SK-N-SH (cell line): ENCODE measurements around the gene FOXF1. TPM values are rescaled to one million over a fixed set of nuclear protein-coding genes. Genes with fewer than 3 reads are reported as not detected.

Experiments
- CTCF ChIA-PET: fragments of 300-600, 350-600 bp; formaldehyde crosslinking; extraction: SDS; loops from one replicate; lab custom pipeline; 2021; lab: Yijun Ruan, JAX
- POLR2A ChIA-PET: fragments of 350-600 bp; sonication (Branson Sonifier 250); formaldehyde crosslinking; extraction: SDS; loops from one replicate; lab custom pipeline; 2020; ENCODE audit warnings: antibody characterized with exemption, inconsistent platforms; lab: Yijun Ruan, JAX
- DNase-seq: peaks from one replicate; pipeline ENCODE4 v3.0.0; 2012
- H2AFZ ChIP-seq: fragments of 200-600 bp; sonication (generic); 2 replicates; pipeline ENCODE4 v1.8.1; 2016; ENCODE audit warnings: antibody characterized with exemption, mild to moderate bottlenecking, low read depth
- H3F3A ChIP-seq: fragments of 200-600 bp; sonication (generic); replicated peaks from 2 replicates; pipeline ENCODE3; 2016; ENCODE audit warnings: antibody characterized with exemption, mild to moderate bottlenecking; ENCODE audit not compliant: insufficient read depth
- H3K27ac ChIP-seq, 2 experiments: fragments of 200-500 bp in 1 of 2; fragments of 200-600 bp in 1 of 2; sonication (Bioruptor generic) in 1 of 2; sonication (generic), shearing (Covaris generic) in 1 of 2; 2 replicates each; pipeline versions ENCODE4 v1.5.1 to v1.6.1; 2014 to 2016; ENCODE audit warnings: low read depth in 2 of 2, inconsistent platforms in 1 of 2, low read length in 1 of 2, mild to moderate bottlenecking in 1 of 2, mixed read lengths in 1 of 2
- H3K27me3 ChIP-seq: fragments of 200-600 bp; sonication (generic), shearing (Covaris generic); 2 replicates; pipeline ENCODE4 v1.6.1; 2016; ENCODE audit warnings: mixed run types; ENCODE audit not compliant: insufficient read depth
- H3K36me3 ChIP-seq, 2 experiments: fragments of 200-500 bp in 1 of 2; fragments of 200-600 bp in 1 of 2; sonication (Bioruptor generic) in 1 of 2; sonication (generic) in 1 of 2; replicated peaks in 1 of 2; 2 replicates each; pipeline versions ENCODE3 to v1.5.1; 2014 to 2016; ENCODE audit warnings: low read length in 1 of 2, mild to moderate bottlenecking in 1 of 2; ENCODE audit not compliant: insufficient read depth in 2 of 2, control insufficient read depth in 1 of 2
- H3K4me1 ChIP-seq, 2 experiments: fragments of 200-500 bp in 1 of 2; fragments of 200-600 bp in 1 of 2; sonication (Bioruptor generic) in 1 of 2; sonication (generic), shearing (Covaris generic) in 1 of 2; 2 replicates each; pipeline versions ENCODE4 v1.5.1 to v1.6.1; 2014 to 2016; ENCODE audit warnings: low read depth in 1 of 2, low read length in 1 of 2, mixed run types in 1 of 2; ENCODE audit not compliant: insufficient read depth in 2 of 2, control insufficient read depth in 1 of 2
- H3K4me2 ChIP-seq: fragments of 200-600 bp; sonication (generic), shearing (Covaris generic); 2 replicates; pipeline ENCODE4 v1.6.1; 2017; ENCODE audit warnings: mixed run types
- H3K4me3 ChIP-seq, 2 experiments: fragments of 200-500 bp in 1 of 2; fragments of 200-600 bp in 1 of 2; sonication (Bioruptor generic) in 1 of 2; sonication (generic), shearing (Covaris generic) in 1 of 2; 2 replicates each; pipeline versions ENCODE4 v1.5.1 to v1.8.1; 2014 to 2016; ENCODE audit warnings: low read depth in 2 of 2, inconsistent platforms in 1 of 2, low read length in 1 of 2, mild to moderate bottlenecking in 1 of 2, mixed read lengths in 1 of 2, moderate library complexity in 1 of 2
- H3K79me2 ChIP-seq: fragments of 200-600 bp; sonication (generic); 2 replicates; pipeline ENCODE4 v1.8.1; 2017; ENCODE audit warnings: mild to moderate bottlenecking; ENCODE audit not compliant: insufficient read depth
- H3K9ac ChIP-seq: fragments of 200-600 bp; sonication (generic); 2 replicates; pipeline ENCODE4 v1.6.1; 2017; ENCODE audit warnings: mixed run types
- H3K9me2 ChIP-seq: fragments of 200-600 bp; sonication (generic); 2 replicates; pipeline ENCODE4 v1.6.1; 2017; ENCODE audit warnings: mixed run types
- H3K9me3 ChIP-seq: fragments of 200-600 bp; sonication (generic); 2 replicates; pipeline ENCODE4 v1.6.1; 2017; ENCODE audit warnings: mixed run types, mild to moderate bottlenecking, moderate library complexity
- H4K20me1 ChIP-seq: fragments of 200-600 bp; sonication (generic); 2 replicates; pipeline ENCODE4 v1.6.1; 2017; ENCODE audit warnings: mild to moderate bottlenecking, mixed run types; ENCODE audit not compliant: insufficient read depth
- ELF1 ChIP-seq: IDR thresholded peaks from 2 replicates; pipeline ENCODE4 v1.4.0; 2012
- EP300 ChIP-seq, 2 experiments: IDR thresholded peaks; 2 replicates each; pipeline versions ENCODE4 v1.4.0 to v1.6.1; 2012; ENCODE audit warnings: borderline replicate concordance in 1 of 2, low read depth in 1 of 2, low read length in 1 of 2
- EZH2phosphoT487 ChIP-seq: fragments of 200-600 bp; sonication (generic); IDR thresholded peaks from 2 replicates; pipeline ENCODE4 v1.6.1; 2017; ENCODE audit warnings: low read depth, mixed run types, mild to moderate bottlenecking, antibody characterized with exemption, moderate library complexity, borderline replicate concordance
- FOSL2 ChIP-seq: IDR thresholded peaks from 2 replicates; pipeline ENCODE4 v1.4.0; 2012; ENCODE audit warnings: low read depth, mild to moderate bottlenecking, moderate library complexity, borderline replicate concordance
- FOXJ3 ChIP-seq: sonication (generic); formaldehyde crosslinking; IDR thresholded peaks from 2 replicates; pipeline ENCODE4 v1.5.1; 2020; ENCODE audit warnings: mild to moderate bottlenecking, missing genetic modification reagents
- FOXM1 ChIP-seq: IDR thresholded peaks from 2 replicates; pipeline ENCODE4 v1.4.0; 2012; ENCODE audit warnings: low read depth, mild to moderate bottlenecking
- IRF3 ChIP-seq: fragments of 150-350 bp; IDR thresholded peaks from 2 replicates; pipeline ENCODE4 v1.6.1; 2016; ENCODE audit warnings: mild to moderate bottlenecking, low read depth, low read length
- MEF2A ChIP-seq: IDR thresholded peaks from 2 replicates; pipeline ENCODE4 v1.4.0; 2012; ENCODE audit warnings: low read depth, borderline replicate concordance
- NFIC ChIP-seq: IDR thresholded peaks from 2 replicates; pipeline ENCODE4 v1.4.0; 2012; ENCODE audit warnings: borderline replicate concordance
- RAD21 ChIP-seq: IDR thresholded peaks from 2 replicates; pipeline ENCODE4 v1.6.1; 2012; ENCODE audit warnings: mild to moderate bottlenecking, low read length
- REST ChIP-seq: IDR thresholded peaks from 2 replicates; pipeline ENCODE4 v1.6.1; 2012; ENCODE audit warnings: mild to moderate bottlenecking, low read depth, low read length, moderate library complexity
- RXRA ChIP-seq: IDR thresholded peaks from 2 replicates; pipeline ENCODE4 v1.4.0; 2012; ENCODE audit warnings: low read depth, mild to moderate bottlenecking, borderline replicate concordance
- SIN3A ChIP-seq: IDR thresholded peaks from 2 replicates; pipeline ENCODE4 v1.6.1; 2012; ENCODE audit warnings: low read depth, mild to moderate bottlenecking, low read length, moderate library complexity, borderline replicate concordance
- SMC3 ChIP-seq: IDR thresholded peaks from 2 replicates; pipeline ENCODE4 v1.6.1; 2012; ENCODE audit warnings: low read depth, low read length, improper control_type of control experiment
- USF1 ChIP-seq: IDR thresholded peaks from 2 replicates; pipeline ENCODE4 v1.4.0; 2012; ENCODE audit warnings: low read depth, borderline replicate concordance
- USF2 ChIP-seq: fragments of 150-350 bp; IDR thresholded peaks from 2 replicates; pipeline ENCODE4 v1.6.1; 2017; ENCODE audit warnings: antibody characterized with exemption, low read length, low read depth, borderline replicate concordance
- YY1 ChIP-seq: IDR thresholded peaks from 2 replicates; pipeline ENCODE4 v1.4.0; 2012; ENCODE audit warnings: low read depth, mild to moderate bottlenecking
- WGBS: methylation state at CpG from one replicate; pipeline ENCODE4 v1.1.6; 2017; ENCODE audit warnings: low lambda C conversion rate; 5-methylcytosine and 5-hydroxymethylcytosine counted together
- polyA plus RNA-seq, 3 experiments: library from polyadenylated mRNA; depleted of rRNA; stranded (reverse); fragments of >200 nt; gene quantifications; 2 replicates each; pipeline ENCODE4 v1.2.3, GENCODE V29; 2012

FOXF1 gene
- polyA plus RNA-seq, 1 of the 3 experiments (the other 2 are of a cell fraction): 0.02 TPM

- Histone ChIP-seq H3F3A (no peaks in the 10 kb centered on the region), H3K9me3 (no peaks in the 10 kb centered on the region), H3K36me3 (peaks cover 7 to 25% of the 10 kb centered on the region in 2 experiments), H3K4me3 (no peak overlapping the region), H3K27ac (no peak overlapping the region), H3K4me2 (no peak overlapping the region), H2AFZ (no peak overlapping the region), H3K4me1 (no peaks in the 10 kb centered on the region), H3K27me3 (no peaks in the 10 kb centered on the region), H3K9ac (no peak overlapping the region), H3K79me2 (no peaks in the 10 kb centered on the region), H3K9me2 (no peaks in the 10 kb centered on the region), H4K20me1 (no peaks in the 10 kb centered on the region)
- POLR2A ChIA-PET: no interaction called here
- CTCF ChIA-PET: interaction anchor here (4.4 kb wide), 1 partner anchor 15 kb away, joined by 48 read pairs; no protein-coding TSS in a partner anchor
- TF ChIP-seq RXRA: no peak
- DNase-seq: no peak
- 89% methylated on average over 8 of the region's 8 CpGs for WGBS
These were observed 23.5 kb downstream of the FOXF1 start for GRCh38 chr16:86533767-86534351.

GRCh38 chr16:86534779-86535615 lies 24.7 kb downstream of the FOXF1 start:
- Histone ChIP-seq H2AFZ (no peak overlapping the region), H3K79me2 (no peaks in the 10 kb centered on the region), H3K9me2 (no peaks in the 10 kb centered on the region), H3K9me3 (no peaks in the 10 kb centered on the region), H3K27me3 (no peaks in the 10 kb centered on the region), H4K20me1 (no peaks in the 10 kb centered on the region), H3K4me2 (no peak overlapping the region), H3K9ac (no peak overlapping the region), H3K4me3 (no peak overlapping the region), H3K4me1 (no peaks in the 10 kb centered on the region), H3K27ac (no peak overlapping the region), H3F3A (no peaks in the 10 kb centered on the region), H3K36me3 (peaks cover 10 to 36% of the 10 kb centered on the region in 2 experiments)
- CTCF ChIA-PET: interaction anchor here (1.1 to 4.4 kb wide), 3 partner anchors 15 to 17 kb away, joined by 7 to 48 read pairs (median 13); no protein-coding TSS in a partner anchor
- POLR2A ChIA-PET: no interaction called here
- 89% methylated on average over 15 of the region's 18 CpGs for WGBS
- TF ChIP-seq RAD21 (no peak), FOXM1 (no peak), SMC3 (no peak), NFIC (no peak), IRF3 (no peak), EP300 (IDR thresholded peaks at IDR 0.05; ENCODE audit: borderline replicate concordance in 1 of 2, low read depth in 1 of 2, low read length in 1 of 2) (no peak), FOXJ3 (CRISPR knock-in tag) (no peak), USF2 (no peak), FOSL2 (no peak), MEF2A (no peak), ELF1 (no peak), SIN3A (no peak), USF1 (no peak), REST (no peak), EZH2phosphoT487 (no peak), YY1 (no peak)
- no peak for DNase-seq
